CD4-positive, alpha-beta T cell (primary cell): ENCODE measurements around the gene NOTCH3. TPM values are rescaled to one million over a fixed set of nuclear protein-coding genes. Genes with fewer than 3 reads are reported as not detected.

Experiments
- ATAC-seq: fragments of 200-7000 bp; cut with Tn5 transposase; one replicate; pipeline ENCODE4 v1.10.0; 2022; ENCODE audit warnings: mild to moderate bottlenecking; ENCODE audit not compliant: poor library complexity
- CTCF ChIA-PET: fragments of 350-600 bp; sonication (Branson Sonifier 250); formaldehyde crosslinking; loops from one replicate; lab custom pipeline; 2021; ENCODE audit warnings: antibody characterized with exemption, inconsistent platforms; lab: Charles Lee
- POLR2A ChIA-PET: fragments of 350-600 bp; sonication (Branson Sonifier 250); formaldehyde crosslinking; loops from one replicate; lab custom pipeline; 2021; ENCODE audit warnings: antibody characterized with exemption, inconsistent platforms; lab: Charles Lee
- DNase-seq, 14 experiments: peaks; one replicate each; pipeline ENCODE4 v3.0.0-alpha.2; 2013 to 2020; ENCODE audit warnings: mixed read lengths in 2 of 14
- H3K27ac ChIP-seq, 2 donors: one replicate each; pipeline versions ENCODE4 v1.5.1 to v1.7.0; 2013; ENCODE audit warnings: low read length in 2 of 2, low read depth in 1 of 2, mild to moderate bottlenecking in 1 of 2
- H3K27me3 ChIP-seq, 2 experiments: 1 replicate in 1 of 2; 2 replicates in 1 of 2; pipeline versions ENCODE4 v1.6.1 to v1.7.0; 2013; ENCODE audit warnings: low read length in 2 of 2, control low read depth in 1 of 2, mild to moderate bottlenecking in 1 of 2, moderate library complexity in 1 of 2; ENCODE audit not compliant: insufficient read depth in 2 of 2, control insufficient read depth in 1 of 2
- H3K36me3 ChIP-seq: one replicate; pipeline ENCODE4 v1.6.1; 2013; ENCODE audit warnings: low read length, control low read depth; ENCODE audit not compliant: insufficient read depth
- H3K4me1 ChIP-seq: one replicate; pipeline ENCODE4 v1.6.1; 2013; ENCODE audit warnings: low read length, control low read depth; ENCODE audit not compliant: insufficient read depth
- H3K4me3 ChIP-seq: one replicate; pipeline ENCODE4 v1.5.1; 2013; ENCODE audit warnings: mild to moderate bottlenecking, low read length, moderate library complexity
- H3K9me3 ChIP-seq, 2 experiments: 1 replicate in 1 of 2; 2 replicates in 1 of 2; pipeline versions ENCODE4 v1.6.1 to v1.7.0; 2013; ENCODE audit warnings: low read length in 2 of 2, mild to moderate bottlenecking in 2 of 2, control low read depth in 1 of 2, moderate library complexity in 1 of 2; ENCODE audit not compliant: control insufficient read depth in 1 of 2, insufficient read depth in 1 of 2
- H3K27ac Mint-ChIP-seq: one replicate; pipeline ENCODE4 v1.8.0; 2020; ENCODE audit warnings: mixed read lengths
- H3K27me3 Mint-ChIP-seq: one replicate; pipeline ENCODE4 v1.8.0; 2021; ENCODE audit warnings: mixed read lengths
- H3K36me3 Mint-ChIP-seq: one replicate; pipeline ENCODE4 v1.8.0; 2021; ENCODE audit warnings: low read depth, mixed read lengths
- H3K4me1 Mint-ChIP-seq: one replicate; pipeline ENCODE4 v1.8.0; 2021; ENCODE audit warnings: low read depth, mixed read lengths
- H3K4me3 Mint-ChIP-seq: one replicate; pipeline ENCODE4 v1.8.0; 2020; ENCODE audit warnings: mild to moderate bottlenecking, mixed read lengths
- H3K9me3 Mint-ChIP-seq: one replicate; pipeline ENCODE4 v1.8.0; 2020; ENCODE audit warnings: mixed read lengths
- CTCF ChIP-seq: fragments of 200-600 bp; IDR thresholded peaks from one replicate; pipeline ENCODE4 v1.8.0; 2022; ENCODE audit warnings: antibody characterized with exemption, mild to moderate bottlenecking
- intact Hi-C, 2 experiments: fragments of 100-400 bp; cut with DNase I in 1 of 2; cut with micrococcal nuclease in 1 of 2; formaldehyde crosslinking; loops; one replicate each; pipeline versions ENCODE4 v1.15.1 to v1.9.0; 2023 to 2025; cut with DNase I, micrococcal nuclease
- total RNA-seq, 174 experiments: library from RNA in 2 of 174; stranded (reverse) in 2 of 174; gene quantifications; one replicate each; pipeline ENCODE4 v1.2.3 and lab custom pipeline; 2021 to 2026

NOTCH3 gene
- total RNA-seq, 2 experiments from 2014 or later = not detected

GRCh38 chr19:15136234-15136954 is 64.4 kb downstream of the NOTCH3 start:
- Mint-ChIP-seq H3K27ac (no peak overlapping the region), H3K4me1 (peaks cover 8% of the 10 kb centered on the region), H3K27me3 (no peaks in the 10 kb centered on the region), H3K36me3 (no peaks in the 10 kb centered on the region), H3K4me3 (no peak overlapping the region), H3K9me3 (no peaks in the 10 kb centered on the region)
- POLR2A ChIA-PET = no interaction called here
- TF ChIP-seq CTCF = no peak
- Histone ChIP-seq H3K27me3 (no peaks in the 10 kb centered on the region), H3K36me3 (no peaks in the 10 kb centered on the region), H3K27ac (no peak overlapping the region), H3K4me3 (no peak overlapping the region), H3K9me3 (peaks cover 0 to 3% of the 10 kb centered on the region in 2 experiments), H3K4me1 (no peaks in the 10 kb centered on the region)
- DNase-seq (no peak), ATAC-seq (no peak)
- intact Hi-C loops = no loop called here
- CTCF ChIA-PET = no interaction called here

- no peak for TF ChIP-seq CTCF
- peak overlapping the region; percentile 53 for H3K4me3 Mint-ChIP-seq
- Histone ChIP-seq H3K4me1 (peaks cover 21% of the 10 kb centered on the region), H3K27me3 (no peaks in the 10 kb centered on the region), H3K4me3 (peak overlapping the region; percentile 3), H3K36me3 (no peaks in the 10 kb centered on the region), H3K27ac (peak overlapping the region; percentile 3 to 23), H3K9me3 (no peaks in the 10 kb centered on the region)
- H3K27me3 Mint-ChIP-seq = no peaks in the 10 kb centered on the region
- ChIA-PET CTCF (no interaction called here), POLR2A (no interaction called here)
- ATAC-seq = peak; percentile 25
- H3K9me3 Mint-ChIP-seq = no peaks in the 10 kb centered on the region
- peaks cover 9% of the 10 kb centered on the region for H3K36me3 Mint-ChIP-seq
- peak in 6 of 14 experiments; percentile 19 to 64 (median 56) for DNase-seq
- peak overlapping the region; percentile 94 for H3K27ac Mint-ChIP-seq
- intact Hi-C loops = loop anchor here in 1 of 2 experiments (2.0 kb wide), 1 partner anchor 21 kb away; no protein-coding TSS in a partner anchor
- peaks cover 44% of the 10 kb centered on the region for H3K4me1 Mint-ChIP-seq
Measured at GRCh38 chr19:15129856-15130585, 70.8 kb downstream of the NOTCH3 start.

- Histone ChIP-seq H3K9me3 (no peaks in the 10 kb centered on the region), H3K27me3 (no peaks in the 10 kb centered on the region), H3K27ac (no peak overlapping the region), H3K4me3 (no peak overlapping the region), H3K4me1 (peaks cover 33% of the 10 kb centered on the region), H3K36me3 (no peaks in the 10 kb centered on the region)
- H3K4me3 Mint-ChIP-seq = no peak overlapping the region
- H3K36me3 Mint-ChIP-seq = peaks cover 23% of the 10 kb centered on the region
- intact Hi-C loops = no loop called here
- H3K9me3 Mint-ChIP-seq = no peaks in the 10 kb centered on the region
- TF ChIP-seq CTCF = no peak
- peak overlapping the region; percentile 94 for H3K27ac Mint-ChIP-seq
- CTCF ChIA-PET = no interaction called here
- peaks cover 57% of the 10 kb centered on the region for H3K4me1 Mint-ChIP-seq
- POLR2A ChIA-PET = no interaction called here
- DNase-seq (no peak), ATAC-seq (no peak)
- H3K27me3 Mint-ChIP-seq = no peaks in the 10 kb centered on the region
Measured at GRCh38 chr19:15128162-15128770, 72.5 kb downstream of the NOTCH3 start.
